PC-3 (cell line): ENCODE results near the gene WNT5B. TPM values are rescaled to one million over a fixed set of nuclear protein-coding genes. Genes with fewer than 3 reads are reported as not detected.

ENCODE experiments used
- ATAC-seq: fragments of 200-7000 bp; cut with Tn5 transposase; 2 replicates; pipeline ENCODE4 v1.9.1; 2020; ENCODE audit warnings: mild to moderate bottlenecking, moderate library complexity
- BruUV-seq: library from RNA; stranded (reverse); fragments of 400-500 nt; replicated peaks from 2 replicates; lab custom pipeline; 2021; lab: Mats Ljungman, UMichigan
- CTCF ChIA-PET: fragments of 300-600 bp; sonication (Branson Sonifier 250); formaldehyde crosslinking; loops from one replicate; lab custom pipeline; 2022; ENCODE audit warnings: antibody characterized with exemption; lab: Charles Lee
- POLR2A ChIA-PET: fragments of 300-600 bp; sonication (Branson Sonifier 250); formaldehyde crosslinking; loops from one replicate; lab custom pipeline; 2022; ENCODE audit warnings: antibody characterized with exemption; ENCODE audit not compliant: unreplicated experiment; lab: Charles Lee
- DNase-seq: peaks from one replicate; pipeline ENCODE4 v3.0.0-alpha.2; 2015
- H2AFZ ChIP-seq: fragments of 300-600 bp; sonication (generic); 2 replicates; pipeline ENCODE4 v1.6.0; 2016; ENCODE audit warnings: antibody characterized with exemption, low read length
- H3F3A ChIP-seq: fragments of 300-600 bp; sonication (generic); one replicate; pipeline ENCODE4 v1.6.0; 2017; ENCODE audit warnings: antibody characterized with exemption, low read length, control low read depth, mild to moderate bottlenecking; ENCODE audit not compliant: unreplicated experiment
- H3K27ac ChIP-seq: fragments of 300-600 bp; sonication (generic); 2 replicates; pipeline ENCODE4 v1.5.1; 2016; ENCODE audit warnings: mild to moderate bottlenecking, low read length
- H3K27me3 ChIP-seq: fragments of 300-600 bp; sonication (generic); 2 replicates; pipeline ENCODE4 v1.6.1; 2016; ENCODE audit warnings: low read length, mixed read lengths
- H3K36me3 ChIP-seq: fragments of 300-600 bp; sonication (generic); 2 replicates; pipeline ENCODE4 v1.6.1; 2016; ENCODE audit warnings: low read depth, mixed run types, low read length, mixed read lengths
- H3K4me1 ChIP-seq: fragments of 300-600 bp; sonication (generic); 2 replicates; pipeline ENCODE4 v1.5.1; 2016; ENCODE audit warnings: low read length; ENCODE audit not compliant: insufficient read depth
- H3K4me2 ChIP-seq: fragments of 300-600 bp; sonication (generic); 2 replicates; pipeline ENCODE4 v1.6.0; 2016; ENCODE audit warnings: low read length
- H3K4me3 ChIP-seq: fragments of 300-600 bp; sonication (generic); 2 replicates; pipeline ENCODE4 v1.5.1; 2016; ENCODE audit warnings: mild to moderate bottlenecking, low read length, mixed read lengths
- H3K79me2 ChIP-seq: fragments of 300-600 bp; sonication (generic); 2 replicates; pipeline ENCODE4 v1.6.1; 2017; ENCODE audit warnings: low read length, mixed read lengths
- H3K9ac ChIP-seq: fragments of 300-600 bp; sonication (generic); 2 replicates; pipeline ENCODE4 v1.6.0; 2016; ENCODE audit warnings: mild to moderate bottlenecking, low read length
- H3K9me2 ChIP-seq: fragments of 300-600 bp; sonication (generic); replicated peaks from 2 replicates; pipeline ENCODE4 v1.6.1; 2016; ENCODE audit warnings: mixed run types, low read length, mixed read lengths
- H3K9me3 ChIP-seq: fragments of 300-600 bp; sonication (generic); 2 replicates; pipeline ENCODE4 v1.6.1; 2016; ENCODE audit warnings: low read length, mixed read lengths
- H4K20me1 ChIP-seq: fragments of 300-600 bp; sonication (generic); 2 replicates; pipeline ENCODE4 v1.6.1; 2016; ENCODE audit warnings: low read length, mixed read lengths
- EZH2 ChIP-seq: fragments of 300-600 bp; sonication (generic); IDR thresholded peaks from one replicate; pipeline ENCODE4 v1.6.1; 2017; ENCODE audit warnings: antibody characterized with exemption, mild to moderate bottlenecking, low read length; ENCODE audit not compliant: unreplicated experiment
- EZH2phosphoT487 ChIP-seq: fragments of 300-600 bp; sonication (generic); IDR thresholded peaks from 2 replicates; pipeline ENCODE4 v1.6.1; 2018; ENCODE audit warnings: mild to moderate bottlenecking, antibody characterized with exemption, low read length, borderline replicate concordance
- intact Hi-C: fragments of 100-400 bp; cut with micrococcal nuclease; formaldehyde crosslinking; loops from 2 replicates; pipeline ENCODE4 v1.9.0; 2023
- total RNA-seq: library from RNA; depleted of rRNA; stranded (reverse); fragments of >200 nt; gene quantifications from 2 replicates; pipeline ENCODE4 v1.2.3, GENCODE V29; 2014
- TF ChIP-seq, protein P1 (sequence below): fragments of 300-600 bp; sonication (generic); conservative IDR thresholded peaks from 2 replicates; pipeline ENCODE4 v1.5.1; 2017; ENCODE audit warnings: antibody characterized with exemption, low read depth, mild to moderate bottlenecking, low read length

The WNT5B gene
- total RNA-seq, 1 experiment from 2014 or later: 2.2 TPM

DNA sequence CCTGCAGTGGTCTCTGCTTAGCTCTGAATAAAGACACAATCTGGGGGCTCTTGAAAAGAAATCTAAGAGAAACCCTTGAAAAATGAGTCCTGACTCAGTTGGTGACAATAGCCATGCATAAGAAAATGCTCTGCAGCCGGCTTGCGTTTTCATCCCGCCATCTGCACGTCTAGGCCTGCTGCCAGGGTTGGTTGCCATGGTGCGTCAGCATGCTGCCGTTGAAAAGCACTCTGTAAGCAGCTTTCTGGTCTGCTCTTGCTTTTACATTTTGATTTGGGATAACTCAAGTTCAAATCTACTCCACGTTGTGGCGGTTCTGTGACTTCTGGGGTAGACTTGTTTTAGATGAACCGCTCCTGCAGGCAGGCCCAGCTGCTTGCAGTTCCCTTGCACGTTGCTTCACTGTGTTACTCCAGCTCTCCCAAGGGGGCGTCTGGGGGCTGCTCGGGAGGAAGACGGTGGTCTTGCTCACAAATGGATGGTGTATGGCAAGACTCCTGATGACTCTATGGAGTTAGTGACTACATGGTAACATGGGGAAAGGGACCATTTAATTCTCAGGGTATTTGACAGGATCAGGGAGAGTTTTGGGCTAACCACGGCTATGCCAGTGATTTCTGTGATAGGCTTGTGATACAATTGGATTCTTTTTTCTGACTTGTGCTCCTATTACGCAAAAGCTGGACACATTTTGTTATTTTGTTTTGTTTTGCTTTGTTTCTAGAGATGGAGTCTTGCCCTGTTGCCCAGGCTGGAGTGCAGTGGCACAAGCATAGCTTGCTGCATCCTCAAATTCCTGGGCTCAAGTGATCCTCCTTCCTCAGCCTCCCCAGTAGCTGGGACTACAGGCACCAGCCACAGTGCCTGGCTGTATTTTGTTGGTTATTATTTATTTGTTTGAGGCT lies 15.8 kb downstream of the WNT5B start:
- Histone ChIP-seq H2AFZ (no peak overlapping the region), H3K36me3 (no peaks in the 10 kb centered on the region), H3K9me3 (no peaks in the 10 kb centered on the region), H3K4me1 (peaks cover 11% of the 10 kb centered on the region), H3K27me3 (no peaks in the 10 kb centered on the region), H3K9ac (no peak overlapping the region), H3K4me3 (no peak overlapping the region), H4K20me1 (no peaks in the 10 kb centered on the region), H3K9me2 (no peaks in the 10 kb centered on the region), H3K27ac (no peak overlapping the region), H3K79me2 (no peaks in the 10 kb centered on the region), H3K4me2 (no peak overlapping the region), H3F3A (no peaks in the 10 kb centered on the region)
- intact Hi-C loops: no loop called here
- ATAC-seq: no peak
- POLR2A ChIA-PET: no interaction called here
- CTCF ChIA-PET: no interaction called here
- BruUV-seq: no TSS peak
- TF ChIP-seq, protein P1, sequence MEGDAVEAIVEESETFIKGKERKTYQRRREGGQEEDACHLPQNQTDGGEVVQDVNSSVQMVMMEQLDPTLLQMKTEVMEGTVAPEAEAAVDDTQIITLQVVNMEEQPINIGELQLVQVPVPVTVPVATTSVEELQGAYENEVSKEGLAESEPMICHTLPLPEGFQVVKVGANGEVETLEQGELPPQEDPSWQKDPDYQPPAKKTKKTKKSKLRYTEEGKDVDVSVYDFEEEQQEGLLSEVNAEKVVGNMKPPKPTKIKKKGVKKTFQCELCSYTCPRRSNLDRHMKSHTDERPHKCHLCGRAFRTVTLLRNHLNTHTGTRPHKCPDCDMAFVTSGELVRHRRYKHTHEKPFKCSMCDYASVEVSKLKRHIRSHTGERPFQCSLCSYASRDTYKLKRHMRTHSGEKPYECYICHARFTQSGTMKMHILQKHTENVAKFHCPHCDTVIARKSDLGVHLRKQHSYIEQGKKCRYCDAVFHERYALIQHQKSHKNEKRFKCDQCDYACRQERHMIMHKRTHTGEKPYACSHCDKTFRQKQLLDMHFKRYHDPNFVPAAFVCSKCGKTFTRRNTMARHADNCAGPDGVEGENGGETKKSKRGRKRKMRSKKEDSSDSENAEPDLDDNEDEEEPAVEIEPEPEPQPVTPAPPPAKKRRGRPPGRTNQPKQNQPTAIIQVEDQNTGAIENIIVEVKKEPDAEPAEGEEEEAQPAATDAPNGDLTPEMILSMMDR: no peak
- no peak for TF ChIP-seq EZH2
- TF ChIP-seq EZH2phosphoT487: no peak
- no peak for DNase-seq

DNA sequence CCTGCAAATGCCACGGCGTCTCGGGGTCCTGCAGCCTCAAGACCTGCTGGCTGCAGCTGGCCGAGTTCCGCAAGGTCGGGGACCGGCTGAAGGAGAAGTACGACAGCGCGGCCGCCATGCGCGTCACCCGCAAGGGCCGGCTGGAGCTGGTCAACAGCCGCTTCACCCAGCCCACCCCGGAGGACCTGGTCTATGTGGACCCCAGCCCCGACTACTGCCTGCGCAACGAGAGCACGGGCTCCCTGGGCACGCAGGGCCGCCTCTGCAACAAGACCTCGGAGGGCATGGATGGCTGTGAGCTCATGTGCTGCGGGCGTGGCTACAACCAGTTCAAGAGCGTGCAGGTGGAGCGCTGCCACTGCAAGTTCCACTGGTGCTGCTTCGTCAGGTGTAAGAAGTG lies 16.8 kb downstream of the WNT5B start:
- H3K36me3 ChIP-seq: no peaks in the 10 kb centered on the region
- TF ChIP-seq, protein P1: no peak
- no peak for TF ChIP-seq EZH2phosphoT487
- no peak for TF ChIP-seq EZH2
- no peak for ATAC-seq
- no peak overlapping the region for H3K27ac ChIP-seq
- H3K27me3 ChIP-seq: no peaks in the 10 kb centered on the region
- CTCF ChIA-PET: no interaction called here
- H2AFZ ChIP-seq: no peak overlapping the region
- H3K9me2 ChIP-seq: no peaks in the 10 kb centered on the region
- POLR2A ChIA-PET: no interaction called here
- no peaks in the 10 kb centered on the region for H3F3A ChIP-seq
- no peak for DNase-seq
- no peak overlapping the region for H3K9ac ChIP-seq
- H4K20me1 ChIP-seq: no peaks in the 10 kb centered on the region
- H3K9me3 ChIP-seq: no peaks in the 10 kb centered on the region
- H3K4me3 ChIP-seq: no peak overlapping the region
- intact Hi-C loops: no loop called here
- no TSS peak for BruUV-seq
- H3K4me1 ChIP-seq: peaks cover 11% of the 10 kb centered on the region
- H3K79me2 ChIP-seq: no peaks in the 10 kb centered on the region
- no peak overlapping the region for H3K4me2 ChIP-seq

DNA sequence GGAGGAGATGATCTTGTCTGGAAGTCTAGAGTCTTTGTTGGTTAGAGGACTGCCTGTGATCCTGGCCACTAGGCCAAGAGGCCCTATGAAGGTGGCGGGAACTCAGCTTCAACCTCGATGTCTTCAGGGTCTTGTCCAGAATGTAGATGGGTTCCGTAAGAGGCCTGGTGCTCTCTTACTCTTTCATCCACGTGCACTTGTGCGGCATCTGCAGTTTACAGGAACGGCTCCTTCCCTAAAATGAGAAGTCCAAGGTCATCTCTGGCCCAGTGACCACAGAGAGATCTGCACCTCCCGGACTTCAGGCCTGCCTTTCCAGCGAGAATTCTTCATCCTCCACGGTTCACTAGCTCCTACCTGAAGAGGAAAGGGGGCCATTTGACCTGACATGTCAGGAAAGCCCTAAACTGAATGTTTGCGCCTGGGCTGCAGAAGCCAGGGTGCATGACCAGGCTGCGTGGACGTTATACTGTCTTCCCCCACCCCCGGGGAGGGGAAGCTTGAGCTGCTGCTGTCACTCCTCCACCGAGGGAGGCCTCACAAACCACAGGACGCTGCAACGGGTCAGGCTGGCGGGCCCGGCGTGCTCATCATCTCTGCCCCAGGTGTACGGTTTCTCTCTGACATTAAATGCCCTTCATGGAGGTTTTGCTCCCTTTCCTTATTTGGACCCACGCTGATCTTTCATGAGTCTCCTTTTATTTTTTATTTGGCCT lies 17.7 kb downstream of the WNT5B start:
- H3K4me2 ChIP-seq: no peak overlapping the region
- H3F3A ChIP-seq: no peaks in the 10 kb centered on the region
- H3K9ac ChIP-seq: no peak overlapping the region
- no peak overlapping the region for H2AFZ ChIP-seq
- no peaks in the 10 kb centered on the region for H3K9me2 ChIP-seq
- ChIA-PET POLR2A (no interaction called here), CTCF (no interaction called here)
- no peaks in the 10 kb centered on the region for H4K20me1 ChIP-seq
- H3K27ac ChIP-seq: no peak overlapping the region
- H3K79me2 ChIP-seq: no peaks in the 10 kb centered on the region
- ATAC-seq (no peak), DNase-seq (no peak)
- H3K27me3 ChIP-seq: no peaks in the 10 kb centered on the region
- no peaks in the 10 kb centered on the region for H3K36me3 ChIP-seq
- intact Hi-C loops: no loop called here
- no peak overlapping the region for H3K4me3 ChIP-seq
- H3K9me3 ChIP-seq: no peaks in the 10 kb centered on the region
- no TSS peak for BruUV-seq
- H3K4me1 ChIP-seq: peaks cover 11% of the 10 kb centered on the region
- TF ChIP-seq, protein P1: no peak
